Panc1 (cell line): ENCODE measurements around the gene SUGCT.

Experiments used
- TCF7L2 ChIP-seq: IDR thresholded peaks from 2 replicates; pipeline ENCODE4 v1.6.1; 2011; ENCODE audit warnings: mild to moderate bottlenecking, low read depth, low read length, inconsistent platforms
- TF ChIP-seq, protein P1 (sequence below): fragments of 450-650 bp; IDR thresholded peaks from 2 replicates; pipeline ENCODE4 v1.5.1; 2017; ENCODE audit warnings: mild to moderate bottlenecking

DNA sequence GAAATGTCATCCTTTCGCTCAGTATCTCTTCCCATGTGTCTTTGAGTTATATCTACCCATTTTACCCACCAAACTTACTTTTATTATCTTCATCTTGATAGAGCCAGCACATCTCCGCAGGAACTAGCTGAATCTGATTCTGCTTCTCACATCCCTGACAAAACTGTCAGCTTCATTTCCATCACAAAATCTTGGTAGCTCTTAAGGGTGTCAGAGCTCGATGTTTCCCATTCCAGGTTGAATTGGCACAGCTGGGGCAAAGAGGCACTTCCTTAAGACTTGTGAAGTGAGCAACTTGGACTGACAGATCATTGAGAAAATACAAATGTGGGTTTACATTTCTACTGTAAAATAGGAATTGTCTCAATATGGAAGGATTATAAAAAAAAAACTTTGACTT, 434.5 kb downstream of the SUGCT start:
- TF ChIP-seq, protein P1, sequence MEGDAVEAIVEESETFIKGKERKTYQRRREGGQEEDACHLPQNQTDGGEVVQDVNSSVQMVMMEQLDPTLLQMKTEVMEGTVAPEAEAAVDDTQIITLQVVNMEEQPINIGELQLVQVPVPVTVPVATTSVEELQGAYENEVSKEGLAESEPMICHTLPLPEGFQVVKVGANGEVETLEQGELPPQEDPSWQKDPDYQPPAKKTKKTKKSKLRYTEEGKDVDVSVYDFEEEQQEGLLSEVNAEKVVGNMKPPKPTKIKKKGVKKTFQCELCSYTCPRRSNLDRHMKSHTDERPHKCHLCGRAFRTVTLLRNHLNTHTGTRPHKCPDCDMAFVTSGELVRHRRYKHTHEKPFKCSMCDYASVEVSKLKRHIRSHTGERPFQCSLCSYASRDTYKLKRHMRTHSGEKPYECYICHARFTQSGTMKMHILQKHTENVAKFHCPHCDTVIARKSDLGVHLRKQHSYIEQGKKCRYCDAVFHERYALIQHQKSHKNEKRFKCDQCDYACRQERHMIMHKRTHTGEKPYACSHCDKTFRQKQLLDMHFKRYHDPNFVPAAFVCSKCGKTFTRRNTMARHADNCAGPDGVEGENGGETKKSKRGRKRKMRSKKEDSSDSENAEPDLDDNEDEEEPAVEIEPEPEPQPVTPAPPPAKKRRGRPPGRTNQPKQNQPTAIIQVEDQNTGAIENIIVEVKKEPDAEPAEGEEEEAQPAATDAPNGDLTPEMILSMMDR = no peak
- no peak for TF ChIP-seq TCF7L2
